C4-2B (cell line): ENCODE data around the gene AFAP1L2.

Experiments
- H3K27ac ChIP-seq: fragments of 450-650 bp; 2 replicates; pipeline ENCODE4 v1.5.1; 2017
- CTCF ChIP-seq: fragments of 450-650 bp; conservative IDR thresholded peaks from 2 replicates; pipeline ENCODE4 v1.5.1; 2017; ENCODE audit warnings: mild to moderate bottlenecking
- ZFX ChIP-seq: fragments of 450-650 bp; IDR thresholded peaks from 2 replicates; pipeline ENCODE4 v1.6.1; 2017

The AFAP1L2 gene

GRCh38 chr10:114274616-114275453 lies 129.5 kb downstream of the AFAP1L2 start:
- no peak overlapping the region for H3K27ac ChIP-seq
- TF ChIP-seq CTCF (no peak), ZFX (no peak)

- no peak overlapping the region for H3K27ac ChIP-seq
- TF ChIP-seq ZFX (no peak), CTCF (no peak)
Observed at GRCh38 chr10:114273910-114274309, 130.4 kb downstream of the AFAP1L2 start.

GRCh38 chr10:114272696-114273095 lies 131.6 kb downstream of the AFAP1L2 start:
- TF ChIP-seq ZFX: no peak
- no peak for TF ChIP-seq CTCF
- H3K27ac ChIP-seq: no peak overlapping the region

GRCh38 chr10:114271779-114272167 lies 132.5 kb downstream of the AFAP1L2 start:
- no peak overlapping the region for H3K27ac ChIP-seq
- no peak for TF ChIP-seq ZFX

GRCh38 chr10:114271075-114271778 lies 133.1 kb downstream of the AFAP1L2 start:
- no peak for TF ChIP-seq ZFX
- no peak for TF ChIP-seq CTCF
- no peak overlapping the region for H3K27ac ChIP-seq

- no peak for TF ChIP-seq ZFX
- TF ChIP-seq CTCF: no peak
- H3K27ac ChIP-seq: peak overlapping the region; percentile 64
Observed at GRCh38 chr10:114266521-114266920, 137.8 kb downstream of the AFAP1L2 start.

GRCh38 chr10:114265392-114266053 lies 138.8 kb downstream of the AFAP1L2 start:
- no peak for TF ChIP-seq ZFX
- no peak for TF ChIP-seq CTCF
- H3K27ac ChIP-seq: peak overlapping the region; percentile 64
